ENCODE data around the gene CRLF3. TPM values are rescaled to one million over a fixed set of nuclear protein-coding genes. Genes with fewer than 3 reads are reported as not detected.
A peak's percentile ranks its signal among the peaks of the same experiment; 100 is the strongest.

The CRLF3 gene
- total RNA-seq, 1 donor: 11.6 TPM

DNA sequence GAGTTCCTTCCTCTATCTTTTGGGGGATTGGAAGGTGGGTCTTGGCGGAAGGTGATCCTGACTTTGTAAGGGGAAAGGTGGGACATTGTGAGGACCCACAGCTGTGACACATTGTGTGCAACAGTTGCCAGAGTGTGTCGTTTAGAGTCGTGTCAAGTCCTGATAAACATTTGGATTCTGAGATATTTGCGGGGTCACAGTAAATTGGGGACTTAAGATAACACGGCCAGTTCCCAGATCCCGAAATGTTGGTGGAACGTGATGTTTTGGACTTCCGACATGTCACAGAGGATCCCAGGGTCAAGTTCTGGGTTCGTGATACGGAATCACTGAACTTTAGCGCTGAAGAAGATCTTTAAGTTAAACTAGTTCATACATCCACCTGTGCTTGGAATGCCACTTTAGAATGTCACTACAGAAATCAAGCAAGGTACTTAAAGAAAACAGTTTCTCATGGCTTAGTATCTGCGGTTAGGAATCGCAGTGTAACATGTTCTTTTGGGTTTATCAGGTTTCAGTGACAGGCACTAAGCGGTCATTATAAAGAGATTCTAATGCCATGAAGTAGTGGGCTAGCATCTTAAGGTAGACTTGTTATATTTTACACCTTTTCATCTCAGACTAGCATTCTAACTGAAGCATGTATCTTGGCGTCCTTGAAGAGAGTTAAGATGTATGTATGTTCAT is 8.1 kb upstream of the CRLF3 start:
- peak overlapping the region; percentile 96 for H3K4me2 ChIP-seq (ENCODE audit: insufficient read depth, low read length)
- peaks cover 17% of the 10 kb centered on the region for H3K4me1 ChIP-seq (ENCODE audit: insufficient read depth, low read length)
- H3K79me2 ChIP-seq (ENCODE audit: insufficient read depth, low read length): peaks cover 25% of the 10 kb centered on the region
- TF ChIP-seq, protein P1, sequence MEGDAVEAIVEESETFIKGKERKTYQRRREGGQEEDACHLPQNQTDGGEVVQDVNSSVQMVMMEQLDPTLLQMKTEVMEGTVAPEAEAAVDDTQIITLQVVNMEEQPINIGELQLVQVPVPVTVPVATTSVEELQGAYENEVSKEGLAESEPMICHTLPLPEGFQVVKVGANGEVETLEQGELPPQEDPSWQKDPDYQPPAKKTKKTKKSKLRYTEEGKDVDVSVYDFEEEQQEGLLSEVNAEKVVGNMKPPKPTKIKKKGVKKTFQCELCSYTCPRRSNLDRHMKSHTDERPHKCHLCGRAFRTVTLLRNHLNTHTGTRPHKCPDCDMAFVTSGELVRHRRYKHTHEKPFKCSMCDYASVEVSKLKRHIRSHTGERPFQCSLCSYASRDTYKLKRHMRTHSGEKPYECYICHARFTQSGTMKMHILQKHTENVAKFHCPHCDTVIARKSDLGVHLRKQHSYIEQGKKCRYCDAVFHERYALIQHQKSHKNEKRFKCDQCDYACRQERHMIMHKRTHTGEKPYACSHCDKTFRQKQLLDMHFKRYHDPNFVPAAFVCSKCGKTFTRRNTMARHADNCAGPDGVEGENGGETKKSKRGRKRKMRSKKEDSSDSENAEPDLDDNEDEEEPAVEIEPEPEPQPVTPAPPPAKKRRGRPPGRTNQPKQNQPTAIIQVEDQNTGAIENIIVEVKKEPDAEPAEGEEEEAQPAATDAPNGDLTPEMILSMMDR (IDR thresholded peaks at IDR 0.05; ENCODE audit: extremely low read depth, low read depth, low read length): no peak
- H3K4me3 ChIP-seq (ENCODE audit: insufficient read depth, low read length): peak overlapping the region; percentile 99
- no peaks in the 10 kb centered on the region for H4K20me1 ChIP-seq (ENCODE audit: insufficient read depth, low read length)
- peak overlapping the region; percentile 94 for H2AFZ ChIP-seq (ENCODE audit: low read length)
- H3K27ac ChIP-seq (ENCODE audit: low read depth, low read length): peak overlapping the region; percentile 81
- DNase-seq (ENCODE audit: insufficient read length, low spot score, missing footprints): peak; percentile 43
- H3K27me3 ChIP-seq (ENCODE audit: insufficient read depth, low read length): no peaks in the 10 kb centered on the region
- peaks cover 5% of the 10 kb centered on the region for H3K36me3 ChIP-seq (ENCODE audit: insufficient read depth, low read length)
- no peaks in the 10 kb centered on the region for H3K9me3 ChIP-seq (ENCODE audit: low read depth, low read length)

DNA sequence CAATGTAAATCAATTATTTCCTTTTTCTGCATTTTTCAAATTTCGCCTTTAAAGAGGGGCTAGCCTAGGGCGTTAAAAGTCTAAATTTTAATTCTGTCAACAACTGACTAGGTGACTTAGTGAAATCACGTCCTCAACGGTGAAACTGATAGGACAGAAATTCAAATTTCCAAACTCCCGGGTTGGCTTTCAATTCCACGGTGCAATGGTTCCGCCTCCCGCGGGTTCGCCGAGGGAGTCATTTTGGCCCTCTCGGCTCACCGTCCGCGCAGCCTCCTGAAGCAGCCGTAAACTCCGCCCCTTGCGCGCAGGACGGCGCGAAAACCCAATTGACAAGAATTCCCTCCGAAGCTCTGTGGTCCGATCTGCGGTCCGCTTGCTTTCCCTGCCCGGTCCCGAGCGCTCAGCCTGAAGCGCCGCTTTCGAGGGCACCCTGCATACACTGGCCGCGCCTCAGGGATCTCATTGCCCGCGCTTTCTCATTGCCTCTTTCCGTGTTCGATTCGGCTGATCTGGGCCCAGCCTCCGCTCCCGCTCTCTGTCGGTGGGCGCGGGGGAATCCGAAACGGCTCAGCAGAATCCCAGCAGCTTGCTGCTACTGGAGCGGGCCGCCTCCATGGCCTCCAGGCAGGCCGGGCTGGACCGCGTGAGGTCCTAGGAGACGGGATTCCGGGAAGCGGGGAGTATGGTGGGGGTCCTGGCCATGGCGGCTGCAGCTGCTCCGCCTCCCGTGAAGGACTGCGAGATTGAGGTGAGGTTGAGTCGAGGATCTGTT is 7.4 kb upstream of the CRLF3 start, which contains the start of gene ATAD5:
ATAD5 (plus strand) TSS at position 304 of the 775 bp plus-strand sequence; CDS start at position 686, 382 bp downstream.
- H3K4me1 ChIP-seq (ENCODE audit: insufficient read depth, low read length): peaks cover 17% of the 10 kb centered on the region
- peaks cover 5% of the 10 kb centered on the region for H3K36me3 ChIP-seq (ENCODE audit: insufficient read depth, low read length)

DNA sequence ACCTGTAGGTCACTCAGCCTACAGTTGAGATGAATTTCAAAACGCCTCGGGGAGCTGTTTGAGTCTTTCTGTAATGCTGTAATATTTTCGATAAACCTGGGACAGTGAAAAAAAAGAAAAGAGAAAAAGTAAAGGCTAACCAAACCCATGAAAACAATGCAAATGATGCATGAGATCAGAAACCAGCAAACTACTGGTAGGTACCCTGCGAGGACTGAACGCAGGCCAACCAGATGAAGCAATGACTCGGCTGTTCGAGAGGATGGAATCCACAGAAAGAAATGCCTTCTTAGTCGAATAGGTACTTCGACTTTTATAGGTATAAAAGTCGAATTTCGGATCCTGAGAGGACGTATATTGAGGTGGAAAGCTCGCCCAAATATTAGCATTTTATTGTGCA is 6.8 kb upstream of the CRLF3 start:
- H3K36me3 ChIP-seq (ENCODE audit: insufficient read depth, low read length): peaks cover 5% of the 10 kb centered on the region
- no peaks in the 10 kb centered on the region for H4K20me1 ChIP-seq (ENCODE audit: insufficient read depth, low read length)
- H3K27me3 ChIP-seq (ENCODE audit: insufficient read depth, low read length): no peaks in the 10 kb centered on the region
- H3K4me3 ChIP-seq (ENCODE audit: insufficient read depth, low read length): peak overlapping the region; percentile 99
- H3K79me2 ChIP-seq (ENCODE audit: insufficient read depth, low read length): peaks cover 25% of the 10 kb centered on the region
- peak overlapping the region; percentile 96 for H3K4me2 ChIP-seq (ENCODE audit: insufficient read depth, low read length)
- DNase-seq (ENCODE audit: insufficient read length, low spot score, missing footprints): no peak
- TF ChIP-seq, protein P1 (IDR thresholded peaks at IDR 0.05; ENCODE audit: extremely low read depth, low read depth, low read length): no peak
- peak overlapping the region; percentile 94 for H2AFZ ChIP-seq (ENCODE audit: low read length)
- peak overlapping the region; percentile 81 for H3K27ac ChIP-seq (ENCODE audit: low read depth, low read length)
- H3K4me1 ChIP-seq (ENCODE audit: insufficient read depth, low read length): peaks cover 17% of the 10 kb centered on the region
- H3K9me3 ChIP-seq (ENCODE audit: low read depth, low read length): no peaks in the 10 kb centered on the region

More for the DNA sequence above, 7.4 kb upstream of the CRLF3 start, which contains the start of gene ATAD5:
- Histone ChIP-seq H4K20me1 (ENCODE audit: insufficient read depth, low read length) (no peaks in the 10 kb centered on the region), H3K4me3 (ENCODE audit: insufficient read depth, low read length) (peak within 1 kb of the TSS; percentile 99), H3K79me2 (ENCODE audit: insufficient read depth, low read length) (peaks cover 25% of the 10 kb centered on the region), H3K27me3 (ENCODE audit: insufficient read depth, low read length) (no peaks in the 10 kb centered on the region), H3K4me2 (ENCODE audit: insufficient read depth, low read length) (peak within 1 kb of the TSS; percentile 96), H2AFZ (ENCODE audit: low read length) (peak within 1 kb of the TSS; percentile 94), H3K9me3 (ENCODE audit: low read depth, low read length) (no peaks in the 10 kb centered on the region), H3K27ac (ENCODE audit: low read depth, low read length) (peak within 1 kb of the TSS; percentile 81)
- TF ChIP-seq, protein P1 (IDR thresholded peaks at IDR 0.05; ENCODE audit: extremely low read depth, low read depth, low read length): no peak
- peak; percentile 97 for DNase-seq (ENCODE audit: insufficient read length, low spot score, missing footprints)

DNA sequence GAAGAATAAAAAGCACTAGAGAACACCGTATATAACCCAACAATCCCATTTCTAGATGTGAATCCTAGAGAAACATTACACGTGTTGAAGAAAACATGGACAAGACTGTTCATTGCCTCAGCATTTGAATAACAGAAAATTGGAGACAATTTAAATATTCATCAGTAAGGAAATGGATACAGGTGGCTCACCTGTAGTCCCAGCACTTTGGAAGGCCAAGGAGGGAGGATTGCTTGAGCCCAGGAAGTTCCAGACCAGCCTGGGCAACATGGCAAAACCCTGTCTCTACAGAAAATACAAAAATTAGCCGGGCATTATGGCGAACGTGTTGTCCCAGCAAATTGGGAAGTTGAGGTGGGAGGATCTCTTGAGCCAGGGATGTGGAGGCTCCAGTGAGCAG is 4.5 kb upstream of the CRLF3 start:
- H3K4me3 ChIP-seq (ENCODE audit: insufficient read depth, low read length): no peak overlapping the region
- no peak overlapping the region for H3K4me2 ChIP-seq (ENCODE audit: insufficient read depth, low read length)
- no peak for DNase-seq (ENCODE audit: insufficient read length, low spot score, missing footprints)

More for the DNA sequence above, 4.5 kb upstream of the CRLF3 start:
- Histone ChIP-seq H3K4me1 (ENCODE audit: insufficient read depth, low read length) (peaks cover 20% of the 10 kb centered on the region), H3K27ac (ENCODE audit: low read depth, low read length) (no peak overlapping the region), H2AFZ (ENCODE audit: low read length) (no peak overlapping the region), H4K20me1 (ENCODE audit: insufficient read depth, low read length) (no peaks in the 10 kb centered on the region), H3K79me2 (ENCODE audit: insufficient read depth, low read length) (peaks cover 25% of the 10 kb centered on the region), H3K36me3 (ENCODE audit: insufficient read depth, low read length) (no peaks in the 10 kb centered on the region), H3K27me3 (ENCODE audit: insufficient read depth, low read length) (no peaks in the 10 kb centered on the region), H3K9me3 (ENCODE audit: low read depth, low read length) (no peaks in the 10 kb centered on the region)
- TF ChIP-seq, protein P1 (IDR thresholded peaks at IDR 0.05; ENCODE audit: extremely low read depth, low read depth, low read length): no peak

All from osteoblast (primary cell).